HG03460 (cell line): ENCODE results near the gene HIP1R.
"Not testable (repeated sequence)": the region's sequence is repeated elsewhere in the genome, so short reads cannot be mapped to it uniquely, and the experiment has no call there.

Experiments
- ATAC-seq: cut with Tn5 transposase; IDR thresholded peaks from one replicate; pipeline ENCODE4 v1.9.1; 2021; ENCODE audit not compliant: unreplicated experiment

Gene HIP1R

DNA sequence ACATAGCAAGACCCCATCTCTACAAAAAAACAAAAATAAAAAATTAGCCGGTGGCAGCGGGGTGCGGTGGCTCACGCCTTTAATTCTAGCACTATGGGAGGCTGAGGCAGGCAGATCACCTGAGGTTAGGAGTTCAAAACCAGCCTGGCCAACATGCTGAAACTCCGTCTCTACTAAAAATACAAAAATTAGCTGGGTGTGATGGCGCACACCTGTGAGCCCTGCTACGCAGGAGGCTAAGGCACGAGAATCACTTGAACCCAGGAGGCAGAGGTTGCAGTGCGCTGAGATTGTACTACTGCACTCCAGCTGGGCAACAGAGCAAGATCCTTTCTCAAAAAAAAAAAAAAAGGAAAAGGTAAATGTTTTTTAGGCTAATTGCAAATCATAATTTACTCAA is 57.5 kb downstream of the HIP1R start:
- not testable (repeated sequence) for ATAC-seq

DNA sequence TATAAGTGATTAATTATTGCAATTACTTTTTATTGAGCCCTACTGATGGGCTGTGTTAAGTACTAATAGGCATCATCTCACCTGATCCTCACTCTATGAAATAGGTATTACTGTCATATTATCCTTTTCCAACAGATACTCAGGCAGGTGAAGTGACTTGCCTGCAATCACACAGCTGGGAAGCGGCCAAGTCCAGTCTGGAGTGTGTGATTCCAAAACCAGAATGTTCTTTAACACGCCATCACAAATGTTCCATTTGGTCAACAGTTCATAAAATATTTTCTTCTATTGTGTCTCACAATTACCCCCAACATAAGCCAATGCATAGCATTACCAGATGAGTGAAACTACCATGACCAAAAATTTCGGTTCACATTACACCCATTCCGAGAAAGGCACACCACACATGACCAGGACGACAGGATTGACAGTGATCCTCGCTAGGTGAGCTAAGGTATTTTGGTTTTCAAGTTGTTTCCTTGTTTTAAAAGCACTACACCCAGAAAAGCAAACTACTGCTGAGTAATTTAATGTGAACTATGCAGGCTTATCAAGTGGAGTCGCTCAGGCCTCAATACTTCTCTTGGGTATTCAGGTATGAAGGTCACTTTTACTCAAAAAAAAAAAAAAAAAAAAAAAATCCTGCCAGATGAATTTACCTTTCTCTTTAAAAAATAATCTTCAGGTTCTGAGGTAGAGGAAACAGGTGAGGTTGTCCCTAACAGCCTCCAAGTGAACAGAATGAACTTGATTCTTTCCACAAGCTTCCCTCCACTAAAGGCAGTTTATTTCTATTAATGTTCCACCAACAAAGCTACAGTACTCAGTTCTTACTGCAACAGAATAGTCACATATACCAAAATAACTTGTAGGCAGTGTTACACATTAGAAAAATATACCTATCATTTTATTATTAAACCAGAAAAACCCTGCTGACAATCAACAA is 58.2 kb downstream of the HIP1R start:
- no peak for ATAC-seq

DNA sequence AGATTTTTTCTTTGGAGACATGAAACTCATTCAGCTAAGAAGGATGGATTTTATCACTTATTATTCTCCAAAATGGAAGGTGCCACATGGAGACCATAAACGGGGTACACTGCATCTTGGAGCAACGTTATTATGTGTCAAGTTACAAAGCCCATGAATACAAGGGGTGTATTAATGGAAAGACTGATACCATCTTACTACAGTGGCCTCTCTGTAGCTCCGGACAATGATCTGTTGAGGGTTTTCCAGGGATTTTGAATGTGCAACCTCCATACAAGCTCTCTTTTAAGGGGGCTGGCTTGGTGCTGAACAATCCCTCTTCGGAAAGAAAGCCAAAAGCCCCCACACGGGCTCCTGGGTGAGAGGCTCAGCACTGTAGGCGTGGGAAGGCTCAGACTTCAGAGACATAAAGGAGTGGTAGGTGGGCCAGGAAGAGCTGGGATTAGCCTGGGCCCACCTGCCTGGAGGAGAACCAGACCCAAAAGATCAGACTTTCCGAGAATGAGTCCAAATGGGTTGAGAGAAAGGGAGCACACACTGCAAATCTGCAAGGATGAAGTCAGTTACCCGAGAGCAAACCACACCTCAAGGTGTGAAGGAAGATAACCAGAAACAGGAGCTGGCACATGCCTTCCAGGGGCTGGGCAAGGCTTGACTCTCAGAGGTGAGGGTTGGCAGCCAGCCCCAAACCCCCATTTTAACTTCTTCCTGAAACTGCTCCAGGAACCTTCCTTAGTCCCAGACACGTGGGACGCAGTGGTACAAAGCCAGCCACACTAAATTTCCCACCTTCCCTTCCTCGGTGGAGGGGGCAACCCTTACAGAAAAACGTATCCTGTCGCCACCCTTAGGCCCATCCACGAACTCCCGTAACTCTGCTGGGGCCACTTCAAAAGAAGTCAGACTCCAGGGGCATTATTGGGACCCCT is 59.2 kb downstream of the HIP1R start:
- ATAC-seq, result no peak

DNA sequence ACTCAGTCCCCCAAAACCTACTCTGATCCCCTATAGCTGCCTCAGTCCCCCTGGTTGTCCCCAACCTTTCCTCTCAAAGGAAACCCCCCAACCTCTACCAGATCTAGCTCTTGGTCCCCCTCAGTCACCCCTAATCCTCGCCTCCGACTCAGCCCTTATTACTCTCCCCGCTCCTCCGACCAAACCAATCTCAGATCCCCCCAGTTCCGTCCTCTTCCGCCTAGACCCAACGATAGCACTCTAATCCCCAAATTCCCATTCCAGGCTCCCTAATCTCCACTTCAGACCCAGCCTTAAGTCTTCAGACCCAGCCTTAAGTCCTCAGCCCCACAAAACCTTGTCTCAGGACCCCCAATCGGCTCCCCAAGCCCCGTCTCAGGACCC is 60.1 kb downstream of the HIP1R start:
- no peak for ATAC-seq

DNA sequence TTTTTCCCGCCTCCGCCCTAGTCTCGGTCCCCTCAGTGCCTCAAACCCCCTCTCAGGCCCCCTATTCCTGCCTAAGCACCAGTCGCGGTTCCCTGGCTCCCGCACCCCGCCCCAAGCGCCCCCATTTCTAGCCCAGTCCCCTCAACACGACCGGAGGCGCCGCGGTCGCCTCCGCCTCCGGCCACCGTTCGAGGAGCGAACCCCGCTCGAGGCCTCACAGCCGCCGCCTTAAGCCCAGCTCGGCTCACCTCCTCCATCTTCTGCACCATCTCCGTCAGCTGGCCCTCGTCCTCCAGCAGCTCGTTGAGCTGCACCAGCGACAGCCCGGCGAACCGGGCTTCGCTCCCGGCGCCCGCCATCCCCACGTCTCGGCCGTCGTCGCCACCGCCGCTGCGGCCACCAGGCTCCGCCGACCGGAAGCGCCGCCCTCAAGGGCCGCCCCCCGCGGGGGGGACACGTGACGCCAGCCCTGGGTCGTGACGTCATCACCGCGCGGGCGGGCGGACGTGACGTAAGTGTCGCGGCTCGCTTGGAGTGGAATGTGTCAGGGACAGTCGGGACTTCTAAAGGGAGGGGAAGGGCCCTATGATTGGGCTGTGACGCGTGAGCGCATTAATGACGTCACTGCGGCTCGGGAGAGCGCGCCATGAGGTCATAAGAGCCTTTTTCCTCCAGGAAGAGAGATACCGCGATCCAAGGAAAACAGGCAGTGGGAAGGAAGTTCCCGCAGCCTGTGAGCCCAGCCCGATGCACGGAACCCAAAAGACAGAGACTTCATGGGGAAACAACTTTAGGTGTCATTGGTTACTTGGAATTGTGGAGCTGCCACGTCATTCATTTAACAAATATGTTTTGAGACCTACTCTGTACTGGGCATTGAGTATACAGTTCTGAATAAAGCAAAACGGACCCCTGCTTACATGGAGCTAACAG is 60.7 kb downstream of the HIP1R start, which contains the start of gene VPS37B:
TSS of gene VPS37B (minus strand) at position 421 of the 933 bp plus-strand sequence. CDS start at position 359, 62 bp downstream.
- ATAC-seq, result no peak

DNA sequence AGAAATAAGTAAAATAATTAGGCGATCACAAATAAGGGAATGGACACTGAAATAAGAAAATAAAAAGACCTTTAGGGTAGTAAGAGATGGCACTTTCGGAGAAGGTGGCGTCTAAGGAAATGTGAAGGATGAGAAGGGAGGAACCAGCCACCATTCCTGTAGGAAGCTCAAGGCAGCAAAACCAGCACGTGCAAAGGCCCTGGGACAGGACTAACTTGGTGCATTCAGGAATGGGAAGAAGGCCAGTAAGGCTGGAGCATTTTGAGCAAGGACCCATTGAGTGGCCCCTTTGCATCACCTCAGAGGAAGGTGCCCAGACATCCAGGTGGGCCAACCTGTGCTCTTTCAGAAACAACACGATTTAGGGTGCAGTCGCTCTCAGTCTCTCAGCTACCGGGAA is 61.4 kb downstream of the HIP1R start:
- no peak for ATAC-seq

DNA sequence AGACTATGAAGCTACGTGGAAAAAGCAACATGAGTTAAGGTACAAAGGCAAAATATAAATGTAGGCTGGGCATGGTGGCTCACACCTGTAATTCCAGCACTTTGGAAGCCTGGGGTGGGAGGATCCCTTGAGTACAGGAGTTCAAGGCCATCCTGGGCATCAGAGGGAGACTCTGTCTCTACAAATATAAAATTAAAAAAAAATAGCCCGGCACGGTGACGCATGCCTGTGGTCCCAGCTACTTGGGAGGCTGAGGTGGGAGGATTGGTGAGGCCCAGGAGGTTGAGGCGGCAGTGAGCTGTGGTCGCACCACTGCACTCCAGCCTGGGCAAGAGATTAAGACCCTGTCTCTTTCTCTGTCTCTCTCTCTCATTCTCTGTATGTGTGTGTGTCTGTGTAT is 64.6 kb downstream of the HIP1R start:
- ATAC-seq, result no peak

DNA sequence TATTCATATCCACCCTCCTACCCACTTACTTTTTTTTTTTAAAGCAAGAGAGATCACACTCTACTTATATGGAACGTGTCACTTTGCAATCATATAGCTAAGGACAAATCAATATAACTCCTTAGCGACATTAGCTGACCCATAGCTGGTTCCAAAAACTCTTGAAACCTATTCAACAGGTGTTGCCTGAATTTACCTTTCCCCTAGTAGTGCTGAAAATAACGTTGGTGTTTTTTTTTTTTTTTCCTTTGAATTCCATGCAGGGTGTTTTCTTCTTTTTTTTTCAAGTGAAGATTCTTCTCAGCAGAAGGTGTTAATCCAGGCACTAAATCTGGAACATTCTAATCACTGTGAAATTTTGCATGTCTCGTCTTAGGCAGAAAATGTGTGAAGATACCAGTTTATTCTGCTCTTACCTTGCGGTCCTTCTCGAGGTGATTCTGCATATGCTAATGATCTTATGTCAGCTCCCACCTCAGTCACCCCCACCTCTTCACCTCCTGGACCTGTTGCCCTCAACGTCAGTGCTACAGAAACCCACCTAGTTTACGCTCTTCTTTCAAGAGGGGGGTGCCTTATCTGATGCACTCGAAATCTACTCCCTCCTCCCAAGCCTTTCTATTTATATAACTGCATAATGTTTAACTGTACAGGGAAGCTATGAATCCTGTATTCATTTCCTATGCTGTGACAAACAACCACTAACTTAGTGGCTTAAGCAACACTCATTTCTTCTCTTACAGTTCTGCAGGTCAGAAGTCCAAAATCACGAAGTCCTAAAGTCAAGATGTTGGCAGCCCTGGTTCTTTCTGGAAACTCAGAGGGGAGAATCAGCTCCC is 67.8 kb downstream of the HIP1R start:
- no peak for ATAC-seq

DNA sequence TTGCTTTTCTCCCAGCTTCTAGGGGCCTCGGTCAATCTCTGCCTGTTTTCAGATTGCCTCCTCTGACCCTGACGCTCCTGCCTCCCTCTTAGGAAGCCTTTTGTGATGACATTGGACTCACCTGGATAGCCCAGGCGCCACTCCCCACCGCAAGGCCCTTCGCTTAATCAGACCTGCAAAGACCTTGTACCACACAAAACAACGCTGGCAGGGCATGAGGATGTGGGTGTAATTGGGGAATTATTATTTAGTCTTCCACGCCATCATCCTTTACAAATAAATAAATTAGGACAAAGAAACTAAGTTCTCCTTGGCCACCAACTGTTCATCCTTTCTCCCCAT is 68.4 kb downstream of the HIP1R start:
- ATAC-seq, result no peak

DNA sequence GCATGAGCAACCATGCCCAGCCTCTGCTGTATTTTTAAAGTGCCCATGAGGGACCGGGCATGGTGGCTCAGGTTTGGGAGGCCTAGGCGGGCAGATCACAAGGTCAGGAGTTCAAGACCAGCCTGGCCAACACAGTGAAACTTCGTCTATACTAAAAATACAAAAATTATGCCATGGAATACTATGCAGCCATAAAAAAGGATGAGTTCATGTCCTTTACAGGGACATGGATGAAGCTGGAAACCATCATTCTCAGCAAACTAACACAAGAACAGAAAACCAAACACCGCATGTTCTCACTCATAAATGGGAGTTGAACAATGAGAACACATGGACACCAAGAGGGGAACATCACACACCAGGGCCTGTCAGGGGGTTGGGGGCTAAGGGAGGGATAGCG is 70.0 kb downstream of the HIP1R start:
- ATAC-seq, result not testable (repeated sequence)

DNA sequence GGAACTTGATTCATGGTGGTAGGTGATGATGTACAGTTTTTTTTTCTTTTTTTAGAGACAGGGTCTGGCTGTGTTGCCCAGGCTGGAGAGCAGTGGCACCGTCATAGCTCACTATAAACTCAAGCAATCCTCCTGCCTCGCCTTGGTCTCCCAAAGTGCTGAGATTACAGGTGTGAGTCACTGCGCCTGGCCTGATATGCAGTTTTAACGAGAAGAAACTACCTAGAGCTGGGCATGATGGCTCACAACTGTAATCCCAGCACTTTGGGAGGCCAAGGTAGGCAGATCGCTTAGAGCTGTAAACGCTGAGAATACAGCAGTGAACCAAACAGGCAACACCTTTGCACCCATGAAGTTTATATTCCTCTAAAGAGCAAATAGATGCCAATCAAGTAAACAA is 73.7 kb downstream of the HIP1R start:
- ATAC-seq, result no peak

DNA sequence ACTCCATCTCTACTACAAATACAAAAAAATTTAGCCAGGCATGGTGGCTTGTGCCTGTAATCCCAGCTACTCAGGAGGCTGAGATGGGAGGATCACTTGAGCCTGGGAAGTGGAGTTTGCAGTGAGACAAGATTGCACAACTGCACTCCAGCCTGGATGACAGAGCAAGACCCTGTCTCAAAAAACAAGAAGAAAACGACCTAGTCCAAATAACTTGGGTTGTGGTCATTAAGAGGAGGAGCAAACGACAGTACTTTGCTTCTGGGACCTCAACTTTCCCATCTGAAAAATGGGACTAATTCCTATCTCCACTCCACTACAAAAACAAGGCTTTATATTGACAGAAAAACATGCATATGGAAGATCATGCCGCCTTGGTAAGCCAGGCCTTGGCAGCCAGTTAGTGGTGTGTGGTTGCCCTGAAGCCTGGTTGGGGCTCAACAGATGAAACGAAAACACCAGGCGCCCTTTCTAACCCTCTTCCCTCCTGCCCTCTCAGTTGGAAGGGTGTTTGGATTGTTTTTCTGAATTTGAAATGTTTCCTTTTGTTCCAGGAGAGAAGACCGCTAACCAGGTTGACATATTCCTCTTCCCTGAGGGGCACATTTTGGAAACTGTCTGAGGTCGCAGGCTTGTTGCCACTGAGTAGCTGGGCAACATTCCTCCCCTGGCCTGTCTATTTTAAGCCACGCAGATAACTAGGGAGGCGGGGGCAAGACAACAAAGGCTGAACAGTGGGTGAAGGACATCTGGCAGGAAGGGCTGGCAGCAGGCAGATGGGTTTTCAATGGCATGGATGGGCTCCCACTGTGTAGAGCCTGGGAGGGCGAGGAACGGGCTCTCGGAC is 74.4 kb downstream of the HIP1R start:
- no peak for ATAC-seq
